Activated CD4-positive, alpha-beta T cell treated with anti-CD3 and anti-CD28 coated beads, Interleukin-2, Interleukin-4, amounts not matched to agents 100 ng/mL and 50 ng/mL, durations not matched to agents 16 hours and 8 hours (primary cell): ENCODE data around the gene PMEL.
"Not testable (repeated sequence)": the region's sequence is repeated elsewhere in the genome, so short reads cannot be mapped to it uniquely, and the experiment has no call there.

Experiments used
- DNase-seq: peaks from one replicate; pipeline ENCODE4 v3.0.0-alpha.2; 2020; ENCODE audit warnings: low spot score

The PMEL gene

GRCh38 chr12:55923648-55924047 is 42.2 kb downstream of the PMEL start:
- DNase-seq, result not testable (repeated sequence)

- no peak for DNase-seq
Observed at GRCh38 chr12:55922126-55922525, 43.7 kb downstream of the PMEL start.

DNA sequence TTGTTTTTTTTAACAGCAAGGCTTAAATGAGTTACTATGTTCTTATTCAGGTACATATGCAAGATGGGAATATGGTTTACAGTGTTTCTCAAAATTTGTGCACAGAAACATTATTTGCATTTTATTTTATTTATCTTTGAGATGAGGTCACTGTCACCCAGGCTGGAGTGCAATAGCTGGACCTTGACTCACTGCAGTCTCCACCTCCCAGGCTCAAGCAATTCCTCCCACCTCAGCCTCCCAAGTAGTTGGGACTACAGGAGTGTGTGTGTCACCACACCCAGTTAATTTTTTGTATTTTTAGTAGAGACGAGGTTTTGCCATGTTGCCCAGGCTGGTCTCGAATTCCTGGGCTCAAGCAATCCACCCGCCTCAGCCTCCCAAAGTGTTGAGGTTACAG is 46.8 kb downstream of the PMEL start:
- DNase-seq, result not testable (repeated sequence)

GRCh38 chr12:55915482-55915859 is 50.4 kb downstream of the PMEL start:
- no peak for DNase-seq

DNA sequence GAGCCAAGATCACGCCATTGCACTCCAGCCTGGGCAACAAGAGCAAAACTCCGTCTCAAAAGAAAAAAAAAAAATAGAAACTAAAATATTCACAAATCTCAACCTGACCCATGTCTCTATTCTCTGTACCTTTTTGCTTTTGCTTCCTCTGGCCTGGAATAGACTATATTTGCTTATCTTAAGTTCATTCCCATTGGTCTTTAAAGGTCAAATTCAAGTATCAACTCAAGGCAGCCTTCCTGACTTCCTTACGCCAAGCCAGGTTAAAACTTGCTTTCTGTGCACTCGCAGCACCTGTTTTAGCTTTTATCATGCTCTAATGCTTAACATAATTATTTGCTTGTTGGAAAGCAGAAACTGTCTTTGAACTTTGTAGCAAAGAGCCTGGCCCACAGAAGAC is 52.9 kb downstream of the PMEL start:
- no peak for DNase-seq

GRCh38 chr12:55909513-55909884 is 56.3 kb downstream of the PMEL start:
- DNase-seq, result no peak

GRCh38 chr12:55908726-55909512 is 56.9 kb downstream of the PMEL start:
- DNase-seq, result no peak

DNA sequence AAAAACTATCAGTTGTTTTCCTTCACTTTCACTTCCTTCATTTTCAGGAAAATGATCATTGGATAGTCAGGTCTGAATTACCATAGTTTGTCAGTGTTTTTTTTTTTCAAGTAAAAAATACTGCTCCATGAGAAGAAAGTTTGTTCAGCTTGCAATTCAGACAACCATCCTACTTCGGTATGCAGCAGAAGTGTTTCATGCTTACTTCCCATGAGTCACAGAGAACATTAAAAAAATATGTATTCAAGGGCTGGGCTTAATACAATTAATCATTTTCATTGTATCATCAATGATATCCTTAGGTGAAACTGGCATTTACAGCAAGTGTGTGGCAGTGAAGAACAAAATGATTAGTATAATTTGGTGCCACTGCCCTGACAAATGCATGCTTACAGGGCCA is 59.8 kb downstream of the PMEL start:
- no peak for DNase-seq
